GM18873 (cell line): ENCODE data around the gene KIAA0930.

Source experiments
- ATAC-seq: cut with Tn5 transposase; IDR thresholded peaks from one replicate; pipeline ENCODE4 v1.9.1; 2021; ENCODE audit warnings: mild to moderate bottlenecking, moderate library complexity, moderate number of reproducible peaks; ENCODE audit not compliant: unreplicated experiment, low FRiP score

The KIAA0930 gene

GRCh38 chr22:45185718-45186514 lies 54.8 kb downstream of the KIAA0930 start:
- ATAC-seq = no peak

GRCh38 chr22:45183974-45184373 lies 56.7 kb downstream of the KIAA0930 start:
- no peak for ATAC-seq

- ATAC-seq = no peak
Observed at GRCh38 chr22:45181766-45182165, 58.9 kb downstream of the KIAA0930 start.

- no peak for ATAC-seq
Observed at GRCh38 chr22:45181240-45181639, 59.5 kb downstream of the KIAA0930 start.

GRCh38 chr22:45180146-45180679 lies 60.5 kb downstream of the KIAA0930 start:
- ATAC-seq = no peak

- ATAC-seq = no peak
Observed at GRCh38 chr22:45179276-45180049, 61.2 kb downstream of the KIAA0930 start.

GRCh38 chr22:45172881-45173585 lies 67.7 kb downstream of the KIAA0930 start:
- no peak for ATAC-seq

- ATAC-seq = no peak
Observed at GRCh38 chr22:45171830-45172229, 68.9 kb downstream of the KIAA0930 start.

GRCh38 chr22:45169591-45170466 lies 70.9 kb downstream of the KIAA0930 start:
- no peak for ATAC-seq

GRCh38 chr22:45166932-45167331 lies 73.8 kb downstream of the KIAA0930 start:
- ATAC-seq = no peak

- peak; percentile 8 for ATAC-seq
Observed at GRCh38 chr22:45164270-45165088, 76.2 kb downstream of the KIAA0930 start.

- ATAC-seq = peak; percentile 68
Observed at GRCh38 chr22:45163451-45164269, 77.0 kb downstream of the KIAA0930 start, which contains the start of gene NUP50. NUP50 (plus strand) TSS chr22:45163925; CDS start chr22:45168178, 4,253 bp downstream.

- ATAC-seq = no peak
Observed at GRCh38 chr22:45163099-45163450, 77.6 kb downstream of the KIAA0930 start.

- ATAC-seq = no peak
Observed at GRCh38 chr22:45162531-45162930, 78.2 kb downstream of the KIAA0930 start.

- no peak for ATAC-seq
Observed at GRCh38 chr22:45159652-45160462, 80.8 kb downstream of the KIAA0930 start.

- no peak for ATAC-seq
Observed at GRCh38 chr22:45157907-45158306, 82.8 kb downstream of the KIAA0930 start.
